ENCODE data around the gene FBXO36.

DNA sequence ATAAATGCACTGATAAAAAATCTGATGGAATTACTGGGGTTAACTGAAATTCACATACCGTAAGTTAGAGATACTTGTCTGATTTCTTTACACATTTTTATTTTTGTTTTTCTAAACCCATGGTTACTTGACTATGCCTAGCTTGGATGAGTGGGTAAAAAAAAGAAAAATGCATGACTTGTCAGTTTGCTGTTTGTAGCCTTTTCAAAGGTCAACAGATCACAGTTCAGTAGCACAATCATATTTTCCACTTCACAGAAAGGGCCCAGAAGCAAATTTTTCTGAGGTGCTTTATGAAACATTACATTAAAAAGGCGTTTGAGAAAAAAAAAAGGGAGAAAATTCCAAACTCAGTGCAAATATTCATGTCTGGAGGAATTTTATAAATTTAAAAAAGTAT lies 130.0 kb downstream of the FBXO36 start:
- TF ChIP-seq, protein P1, sequence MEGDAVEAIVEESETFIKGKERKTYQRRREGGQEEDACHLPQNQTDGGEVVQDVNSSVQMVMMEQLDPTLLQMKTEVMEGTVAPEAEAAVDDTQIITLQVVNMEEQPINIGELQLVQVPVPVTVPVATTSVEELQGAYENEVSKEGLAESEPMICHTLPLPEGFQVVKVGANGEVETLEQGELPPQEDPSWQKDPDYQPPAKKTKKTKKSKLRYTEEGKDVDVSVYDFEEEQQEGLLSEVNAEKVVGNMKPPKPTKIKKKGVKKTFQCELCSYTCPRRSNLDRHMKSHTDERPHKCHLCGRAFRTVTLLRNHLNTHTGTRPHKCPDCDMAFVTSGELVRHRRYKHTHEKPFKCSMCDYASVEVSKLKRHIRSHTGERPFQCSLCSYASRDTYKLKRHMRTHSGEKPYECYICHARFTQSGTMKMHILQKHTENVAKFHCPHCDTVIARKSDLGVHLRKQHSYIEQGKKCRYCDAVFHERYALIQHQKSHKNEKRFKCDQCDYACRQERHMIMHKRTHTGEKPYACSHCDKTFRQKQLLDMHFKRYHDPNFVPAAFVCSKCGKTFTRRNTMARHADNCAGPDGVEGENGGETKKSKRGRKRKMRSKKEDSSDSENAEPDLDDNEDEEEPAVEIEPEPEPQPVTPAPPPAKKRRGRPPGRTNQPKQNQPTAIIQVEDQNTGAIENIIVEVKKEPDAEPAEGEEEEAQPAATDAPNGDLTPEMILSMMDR (IDR thresholded peaks at IDR 0.05), result no peak
- no peak for TF ChIP-seq POLR2A (IDR thresholded peaks at IDR 0.05)

Measured in thyroid gland (tissue), 4 donors.